Measurements from ENCODE around the gene ARSA.

- TF ChIP-seq POLR2A (IDR thresholded peaks at IDR 0.05; ENCODE audit: extremely low read depth, insufficient read length) = no peak
- no peak for TF ChIP-seq CTCF (IDR thresholded peaks at IDR 0.05; ENCODE audit: low read depth, low read length)
- no peak for TF ChIP-seq MAX (IDR thresholded peaks at IDR 0.05; ENCODE audit: low read depth, low read length)
These were observed 44.7 kb upstream of the ARSA start, which contains the start of gene SHANK3 for GRCh38 chr22:50672471-50673230.
